Measurements from ENCODE around the gene EFCAB6.
"Not testable (repeated sequence)": the region's sequence is repeated elsewhere in the genome, so short reads cannot be mapped to it uniquely, and the experiment has no call there.

Gene EFCAB6

GRCh38 chr22:43706151-43706550, 106.0 kb downstream of the EFCAB6 start:
- no peak for DNase-seq (ENCODE audit: low spot score)

DNA sequence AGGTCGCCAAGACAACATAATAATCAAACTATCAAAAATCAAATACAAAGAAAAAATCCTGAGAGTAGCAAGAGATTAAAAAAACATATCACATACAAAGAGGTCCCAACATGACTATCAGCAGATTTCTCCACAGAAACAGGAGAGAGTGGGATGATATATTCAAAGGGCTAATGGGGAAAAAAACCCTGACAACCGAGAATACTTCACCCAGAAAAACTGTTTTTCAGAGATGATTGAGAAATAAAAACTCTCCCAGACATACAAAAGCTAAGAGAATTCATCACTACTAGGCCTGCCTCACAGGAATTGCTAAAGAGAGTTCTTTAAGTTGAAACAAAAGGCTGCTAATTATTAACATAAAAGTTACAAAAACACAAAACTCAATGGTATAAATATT, 108.1 kb downstream of the EFCAB6 start:
- no peak for DNase-seq (ENCODE audit: low spot score)

- DNase-seq (ENCODE audit: low spot score): no peak
Measured at GRCh38 chr22:43698403-43698802, 113.7 kb downstream of the EFCAB6 start.

GRCh38 chr22:43697894-43698293, 114.2 kb downstream of the EFCAB6 start:
- no peak for DNase-seq (ENCODE audit: low spot score)

- DNase-seq (ENCODE audit: low spot score): no peak
Measured at GRCh38 chr22:43693249-43693648, 118.9 kb downstream of the EFCAB6 start.

- DNase-seq (ENCODE audit: low spot score): no peak
Measured at GRCh38 chr22:43689356-43689755, 122.7 kb downstream of the EFCAB6 start.

GRCh38 chr22:43682851-43683250, 129.3 kb downstream of the EFCAB6 start:
- no peak for DNase-seq (ENCODE audit: low spot score)

DNA sequence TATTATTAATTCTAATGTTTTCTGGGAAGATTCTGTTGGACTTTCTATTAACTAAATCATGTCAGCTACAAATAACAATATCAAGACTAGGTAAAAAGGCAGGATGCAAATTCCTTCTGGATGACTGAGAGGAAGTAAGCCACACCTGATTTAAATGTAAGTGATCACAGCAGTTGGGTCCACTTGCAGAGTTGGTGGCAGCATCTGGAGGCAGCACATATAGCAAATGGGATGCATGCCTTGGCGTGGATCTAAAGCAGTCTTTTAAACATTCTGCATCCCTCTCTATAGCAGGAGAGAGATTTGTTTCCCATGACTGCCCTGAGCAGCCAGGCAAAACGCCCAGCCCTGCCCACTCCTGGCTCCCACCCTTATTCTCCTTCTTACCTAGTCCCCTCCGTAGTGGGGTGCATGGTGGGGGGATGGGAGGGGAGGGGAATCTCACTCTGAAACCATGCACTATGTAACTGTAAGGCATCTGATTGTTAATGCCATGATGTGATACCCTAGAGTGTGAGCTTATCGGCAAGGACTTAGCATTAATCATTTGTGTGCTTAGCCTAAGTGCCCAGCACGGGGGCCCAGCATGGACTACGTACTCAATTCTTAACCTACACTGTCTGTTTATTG, 130.3 kb downstream of the EFCAB6 start:
- DNase-seq (ENCODE audit: low spot score): no peak

DNA sequence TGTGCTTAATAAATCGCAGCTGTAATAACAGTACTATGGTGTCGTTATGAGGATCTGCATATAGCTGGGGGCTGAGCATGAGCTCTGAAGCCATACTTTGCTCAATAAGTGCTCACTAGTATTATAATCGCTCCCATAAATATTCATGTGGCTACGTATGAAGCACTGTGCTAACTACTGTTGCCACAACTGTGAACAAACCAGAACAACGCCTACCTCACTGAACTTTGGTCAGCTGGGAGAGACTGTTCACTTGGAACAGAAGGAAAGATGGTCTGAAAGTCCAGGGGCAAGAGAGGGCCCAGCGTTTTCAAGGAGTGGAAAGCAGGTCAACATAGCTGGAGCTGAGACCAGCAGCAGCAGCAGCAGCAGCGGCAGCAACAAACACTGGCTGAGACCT, 141.6 kb downstream of the EFCAB6 start:
- DNase-seq (ENCODE audit: low spot score): no peak

GRCh38 chr22:43669190-43669589, 142.9 kb downstream of the EFCAB6 start:
- DNase-seq (ENCODE audit: low spot score): no peak

DNA sequence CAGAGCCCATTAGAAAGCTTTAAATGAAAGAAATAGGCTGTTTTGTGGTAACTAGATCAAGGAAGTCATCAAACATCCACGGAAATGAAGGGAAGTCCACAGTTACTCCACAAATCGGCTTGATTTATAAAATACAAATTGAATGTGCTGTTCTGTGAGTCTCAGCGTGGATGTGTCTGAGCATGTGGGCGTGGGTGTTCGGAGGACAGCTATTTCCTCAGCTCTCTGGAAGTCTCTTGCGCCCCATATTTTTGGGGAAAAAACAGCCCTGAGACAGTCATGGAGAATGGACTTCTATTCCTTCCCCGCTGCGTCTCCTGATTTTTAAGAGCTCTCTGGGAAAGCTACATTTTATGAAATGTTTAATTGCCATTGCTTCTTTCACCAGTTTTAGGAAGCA, 144.4 kb downstream of the EFCAB6 start:
- DNase-seq (ENCODE audit: low spot score): no peak

DNA sequence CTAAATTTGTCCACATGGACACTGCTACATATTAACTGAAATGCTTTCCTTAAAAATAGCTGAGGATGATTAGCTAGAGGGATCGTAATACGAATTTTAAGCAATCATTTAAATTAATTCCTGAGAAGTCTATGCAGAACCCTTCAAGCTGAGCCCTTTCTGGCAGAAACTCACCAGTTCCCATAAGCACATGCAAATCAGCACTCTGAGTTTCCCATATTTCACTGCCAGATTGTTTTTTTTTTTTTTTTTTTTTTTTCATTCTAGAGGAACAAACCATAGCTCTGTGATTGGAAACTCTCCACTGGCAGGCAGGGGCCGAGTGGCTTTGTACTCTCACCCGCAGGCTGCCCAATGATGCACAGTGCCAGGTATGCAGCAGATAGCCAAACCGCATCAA, 145.6 kb downstream of the EFCAB6 start:
- no peak for DNase-seq (ENCODE audit: low spot score)

DNA sequence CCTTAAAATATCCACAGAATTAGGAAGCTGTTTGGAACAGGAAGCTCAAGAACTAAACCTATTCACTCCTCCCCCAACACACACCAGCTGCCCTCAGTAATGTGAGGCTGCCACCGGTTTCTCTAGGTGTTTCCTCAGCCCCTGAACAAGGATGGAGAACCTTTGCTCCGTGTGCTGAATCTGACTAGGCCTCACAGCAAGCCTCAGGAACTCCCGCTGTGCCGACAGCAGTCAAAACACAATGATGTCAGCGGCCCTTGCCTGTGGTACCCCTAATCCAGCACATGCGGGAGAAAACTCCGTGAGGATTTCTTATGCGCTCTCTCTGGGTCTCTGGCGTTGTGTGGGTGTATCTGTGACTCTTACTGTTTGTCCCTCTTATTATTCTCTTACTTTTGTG, 153.3 kb downstream of the EFCAB6 start:
- DNase-seq (ENCODE audit: low spot score): no peak

- DNase-seq (ENCODE audit: low spot score): not testable (repeated sequence)
Measured at GRCh38 chr22:43656581-43656980, 155.5 kb downstream of the EFCAB6 start.

DNA sequence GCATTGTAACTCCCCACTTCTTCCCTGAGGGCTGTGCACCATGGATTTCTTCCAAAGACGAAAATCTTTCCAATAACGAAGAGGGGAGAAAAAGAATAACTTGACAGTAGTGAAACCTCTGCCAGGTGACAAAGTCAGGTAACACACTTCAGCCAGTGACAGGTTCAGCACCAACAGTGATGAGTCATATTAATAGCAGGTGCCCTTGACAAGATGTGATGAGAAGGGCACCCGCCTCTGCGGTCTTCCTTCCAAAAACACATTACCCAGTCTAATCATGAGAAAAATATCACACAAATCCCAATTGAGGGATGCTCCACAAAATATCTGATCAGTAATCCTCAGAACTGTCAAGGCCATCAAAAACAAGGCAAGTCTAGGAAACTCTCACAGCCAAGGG, 157.8 kb downstream of the EFCAB6 start:
- no peak for DNase-seq (ENCODE audit: low spot score)

- DNase-seq (ENCODE audit: low spot score): no peak
Measured at GRCh38 chr22:43652845-43653244, 159.3 kb downstream of the EFCAB6 start.

- DNase-seq (ENCODE audit: low spot score): peak; percentile 72
Measured at GRCh38 chr22:43643387-43643786, 168.7 kb downstream of the EFCAB6 start.

DNA sequence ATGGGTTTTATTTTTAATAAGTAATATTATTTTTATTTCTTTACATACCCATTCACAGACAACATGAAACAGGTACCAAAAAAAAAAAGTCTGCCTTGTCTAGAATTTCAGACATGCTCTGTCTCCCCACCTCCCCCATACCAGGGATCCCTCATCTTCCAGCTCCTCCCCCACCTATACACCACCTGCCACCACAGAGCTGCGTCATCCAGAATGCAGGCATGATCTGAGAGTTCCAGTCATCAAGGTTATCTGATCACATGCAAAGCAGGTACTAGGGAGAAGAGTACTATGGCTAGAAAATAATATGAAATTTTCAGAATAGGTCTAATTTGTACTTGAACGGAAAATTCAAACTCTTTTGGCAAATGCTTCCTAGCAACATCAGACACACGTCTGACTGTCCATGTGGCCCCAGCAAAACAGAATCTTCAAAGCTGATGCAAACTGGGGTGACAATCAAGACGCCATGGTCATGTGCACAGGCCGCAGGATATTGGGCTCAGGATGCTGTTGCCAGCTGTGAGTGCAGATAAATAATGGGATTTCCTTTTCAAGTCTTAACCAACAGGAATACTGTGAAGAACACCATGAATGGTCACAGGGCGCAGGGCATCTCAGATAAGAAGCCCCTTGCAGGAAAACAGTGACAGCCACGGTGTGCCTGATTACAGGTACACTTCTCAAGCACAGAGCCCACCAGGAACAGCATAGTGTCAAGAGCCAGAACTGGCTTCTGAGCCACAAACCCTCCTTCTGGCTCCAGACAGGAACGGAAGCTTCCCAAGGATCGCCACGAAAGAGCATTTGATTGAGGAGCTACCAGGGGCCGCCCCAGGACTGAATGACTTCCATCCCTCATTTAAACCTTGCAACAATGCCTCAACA, 169.5 kb downstream of the EFCAB6 start:
- DNase-seq (ENCODE audit: low spot score): no peak

- no peak for DNase-seq (ENCODE audit: low spot score)
Measured at GRCh38 chr22:43639228-43639948, 172.7 kb downstream of the EFCAB6 start.

DNA sequence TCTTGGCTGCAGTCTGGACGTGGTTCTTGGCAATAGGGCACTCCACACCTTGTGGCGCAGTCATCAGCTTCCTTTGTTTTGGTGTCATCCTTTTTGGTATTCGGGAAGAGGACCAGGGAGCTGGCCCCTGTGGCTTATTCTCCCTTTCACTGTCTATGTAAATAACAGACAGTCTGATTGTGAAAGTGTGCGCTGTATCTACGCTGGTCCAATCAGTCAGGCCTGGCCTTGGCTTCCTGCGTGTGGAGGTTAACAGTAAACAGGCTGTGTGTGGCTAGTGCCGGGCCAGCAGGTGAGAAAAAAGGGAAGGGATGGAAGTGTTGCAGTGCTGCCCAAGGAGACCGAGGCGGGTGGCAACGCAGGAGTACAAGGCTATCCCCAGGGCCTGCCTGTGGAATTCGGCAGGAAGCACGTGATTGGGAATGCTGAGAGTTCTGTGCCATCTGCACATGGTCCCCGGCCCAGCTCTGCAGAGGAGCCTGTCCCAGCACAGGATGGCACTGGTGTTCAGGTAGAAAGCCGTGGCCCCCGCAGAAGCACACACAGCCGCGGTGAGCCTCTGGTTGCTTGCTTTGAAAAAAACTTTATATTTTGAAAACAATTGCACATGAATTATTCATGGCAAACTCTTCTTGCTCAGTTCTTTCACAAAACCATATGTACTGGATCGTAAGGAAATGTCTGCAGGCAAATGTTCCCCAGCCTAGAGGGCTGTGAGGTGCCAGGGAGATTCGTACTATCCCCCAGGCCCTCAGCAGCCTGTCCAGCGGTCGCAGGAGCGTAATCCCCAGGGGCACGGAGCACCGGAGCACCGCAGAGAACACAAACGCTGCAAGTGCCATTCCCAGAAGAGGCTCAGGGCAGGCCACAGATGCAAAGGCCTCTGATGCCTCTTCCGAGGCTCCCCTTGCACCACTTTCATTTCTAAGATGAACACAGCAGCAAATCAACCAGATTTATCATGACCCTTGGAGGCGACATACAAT, 174.5 kb downstream of the EFCAB6 start:
- no peak for DNase-seq (ENCODE audit: low spot score)

- DNase-seq (ENCODE audit: low spot score): no peak
Measured at GRCh38 chr22:43636086-43636485, 176.0 kb downstream of the EFCAB6 start.

DNA sequence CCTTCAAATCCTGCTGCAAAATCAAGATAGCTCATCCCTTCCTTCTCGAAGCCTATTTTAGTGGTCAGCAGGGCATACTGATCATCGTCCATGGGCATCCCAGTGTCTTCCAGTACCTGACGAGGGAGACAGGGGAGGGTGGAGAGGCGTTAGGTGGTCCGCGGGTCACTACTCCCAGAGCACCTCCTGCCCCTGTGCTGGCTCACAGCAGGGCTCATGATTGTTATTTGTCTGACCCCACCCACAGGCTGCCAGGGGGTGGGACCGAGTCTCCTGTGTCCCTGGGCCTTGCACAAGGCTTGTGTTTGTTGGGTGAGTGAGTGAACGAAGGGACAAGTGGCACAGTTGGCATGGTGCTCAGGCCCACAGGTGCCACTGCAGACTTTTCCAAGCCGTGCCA, 177.0 kb downstream of the EFCAB6 start:
- DNase-seq (ENCODE audit: low spot score): no peak
